Inflammatory macrophage treated with lipopolysaccharide for 4 hours (primary cell): ENCODE results near the gene LMNTD2.

ENCODE experiments used
- DNase-seq: peaks from one replicate; pipeline ENCODE4 v3.0.0-alpha.2; 2020

LMNTD2 gene

GRCh38 chr11:567629-568292 is 7.2 kb upstream of the LMNTD2 start:
- DNase-seq, result no peak

GRCh38 chr11:567011-567628 is 6.6 kb upstream of the LMNTD2 start:
- no peak for DNase-seq

GRCh38 chr11:565921-566509 is 5.5 kb upstream of the LMNTD2 start:
- DNase-seq, result no peak

GRCh38 chr11:563812-564578 is 3.5 kb upstream of the LMNTD2 start:
- no peak for DNase-seq

- DNase-seq, result no peak
Measured at GRCh38 chr11:563066-563811, 2.7 kb upstream of the LMNTD2 start.

GRCh38 chr11:562046-562645 is 1.6 kb upstream of the LMNTD2 start:
- DNase-seq, result no peak

- DNase-seq, result no peak
Measured at GRCh38 chr11:561148-562003, 838 bp upstream of the LMNTD2 start.

GRCh38 chr11:559712-560304 is 730 bp downstream of the LMNTD2 start:
- DNase-seq, result no peak

GRCh38 chr11:559020-559620 is 1.4 kb downstream of the LMNTD2 start:
- DNase-seq, result no peak

- no peak for DNase-seq
Measured at GRCh38 chr11:558503-558902, 2.0 kb downstream of the LMNTD2 start.

GRCh38 chr11:557328-558132 is 3.0 kb downstream of the LMNTD2 start:
- no peak for DNase-seq

- DNase-seq, result no peak
Measured at GRCh38 chr11:556662-557256, 3.8 kb downstream of the LMNTD2 start.

GRCh38 chr11:555780-556661 is 4.5 kb downstream of the LMNTD2 start:
- no peak for DNase-seq

- DNase-seq, result no peak
Measured at GRCh38 chr11:555227-555779, 5.2 kb downstream of the LMNTD2 start.

- DNase-seq, result no peak
Measured at GRCh38 chr11:554428-555226, 5.9 kb downstream of the LMNTD2 start.

GRCh38 chr11:553988-554340 is 6.6 kb downstream of the LMNTD2 start:
- no peak for DNase-seq
